ENCODE data around the gene ACAT2.

The ACAT2 gene

DNA sequence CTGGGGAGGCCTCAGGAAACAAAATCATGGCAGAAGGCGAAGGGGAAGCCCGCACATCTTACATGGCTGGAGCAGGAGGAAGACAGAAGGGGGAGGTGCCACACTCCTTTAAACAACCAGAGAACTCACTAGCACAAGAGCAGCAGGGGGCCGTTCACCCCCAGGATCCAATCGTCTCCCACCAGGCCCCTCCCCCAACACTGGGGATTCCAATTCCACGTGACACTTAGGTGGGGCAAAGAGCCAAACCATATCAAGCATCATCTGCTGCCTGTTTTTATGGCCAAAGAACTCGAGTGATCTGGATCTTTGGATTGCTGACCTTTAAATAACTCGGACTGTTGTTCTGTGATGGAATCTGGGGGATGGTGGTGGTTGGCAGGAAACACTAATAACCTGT lies 66.2 kb downstream of the ACAT2 start (continued):
- no peak for TF ChIP-seq ZNF70 (CRISPR knock-in tag; IDR thresholded peaks at IDR 0.05)
- TF ChIP-seq, protein P1, sequence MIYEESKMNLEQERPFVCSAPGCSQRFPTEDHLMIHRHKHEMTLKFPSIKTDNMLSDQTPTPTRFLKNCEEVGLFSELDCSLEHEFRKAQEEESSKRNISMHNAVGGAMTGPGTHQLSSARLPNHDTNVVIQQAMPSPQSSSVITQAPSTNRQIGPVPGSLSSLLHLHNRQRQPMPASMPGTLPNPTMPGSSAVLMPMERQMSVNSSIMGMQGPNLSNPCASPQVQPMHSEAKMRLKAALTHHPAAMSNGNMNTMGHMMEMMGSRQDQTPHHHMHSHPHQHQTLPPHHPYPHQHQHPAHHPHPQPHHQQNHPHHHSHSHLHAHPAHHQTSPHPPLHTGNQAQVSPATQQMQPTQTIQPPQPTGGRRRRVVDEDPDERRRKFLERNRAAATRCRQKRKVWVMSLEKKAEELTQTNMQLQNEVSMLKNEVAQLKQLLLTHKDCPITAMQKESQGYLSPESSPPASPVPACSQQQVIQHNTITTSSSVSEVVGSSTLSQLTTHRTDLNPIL (CRISPR knock-in tag; IDR thresholded peaks at IDR 0.05; ENCODE audit: low read depth), result no peak
